GM18867 (cell line): ENCODE data around the gene NOL3.

Source experiments
- ATAC-seq: cut with Tn5 transposase; IDR thresholded peaks from one replicate; pipeline ENCODE4 v1.9.1; 2021; ENCODE audit warnings: mild to moderate bottlenecking, moderate library complexity; ENCODE audit not compliant: unreplicated experiment

Gene NOL3

GRCh38 chr16:67154578-67155294, 15.6 kb upstream of the NOL3 start:
- no peak for ATAC-seq

DNA sequence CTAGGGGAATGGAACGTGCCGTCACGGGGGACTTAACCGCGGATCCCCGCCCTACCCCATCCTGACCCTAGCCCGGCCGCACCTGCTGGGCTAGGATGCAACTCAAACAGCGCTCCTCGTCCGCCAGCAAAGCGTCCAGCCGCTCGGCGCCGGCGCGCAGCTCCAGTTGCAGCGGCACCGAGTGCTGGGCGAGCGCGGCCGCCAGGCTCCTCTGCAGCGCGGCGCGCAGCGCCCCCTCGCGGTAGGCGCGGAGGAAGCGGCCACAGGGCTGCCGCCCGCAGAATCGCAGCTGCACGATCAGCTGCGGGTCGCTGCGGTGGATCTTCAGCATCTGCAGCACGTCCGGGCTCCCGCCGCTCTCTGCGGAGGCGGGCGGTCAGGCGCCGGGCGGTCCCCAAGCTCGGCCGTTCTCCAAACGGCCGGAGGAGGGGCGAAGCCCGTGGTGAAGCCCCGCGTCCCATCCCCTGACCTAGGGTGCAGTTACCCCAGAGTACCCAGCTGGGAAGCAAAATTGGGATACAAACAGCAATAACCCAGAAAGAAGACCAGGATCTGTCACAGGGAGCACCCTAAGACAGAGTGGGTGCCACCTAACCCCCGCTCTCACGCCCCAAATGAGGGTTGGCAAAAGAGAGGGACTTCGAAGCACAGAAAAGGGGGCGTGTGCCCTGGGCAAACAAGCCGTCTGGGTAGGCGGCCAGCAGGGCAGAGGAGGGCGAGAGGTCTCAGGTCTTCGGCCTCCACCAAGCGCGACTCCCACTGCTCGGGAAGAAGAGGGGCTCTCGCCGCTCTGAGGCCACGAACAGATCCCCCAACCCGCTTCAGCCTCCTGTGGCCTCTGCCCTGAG, 14.8 kb upstream of the NOL3 start:
- ATAC-seq: peak; percentile 24

DNA sequence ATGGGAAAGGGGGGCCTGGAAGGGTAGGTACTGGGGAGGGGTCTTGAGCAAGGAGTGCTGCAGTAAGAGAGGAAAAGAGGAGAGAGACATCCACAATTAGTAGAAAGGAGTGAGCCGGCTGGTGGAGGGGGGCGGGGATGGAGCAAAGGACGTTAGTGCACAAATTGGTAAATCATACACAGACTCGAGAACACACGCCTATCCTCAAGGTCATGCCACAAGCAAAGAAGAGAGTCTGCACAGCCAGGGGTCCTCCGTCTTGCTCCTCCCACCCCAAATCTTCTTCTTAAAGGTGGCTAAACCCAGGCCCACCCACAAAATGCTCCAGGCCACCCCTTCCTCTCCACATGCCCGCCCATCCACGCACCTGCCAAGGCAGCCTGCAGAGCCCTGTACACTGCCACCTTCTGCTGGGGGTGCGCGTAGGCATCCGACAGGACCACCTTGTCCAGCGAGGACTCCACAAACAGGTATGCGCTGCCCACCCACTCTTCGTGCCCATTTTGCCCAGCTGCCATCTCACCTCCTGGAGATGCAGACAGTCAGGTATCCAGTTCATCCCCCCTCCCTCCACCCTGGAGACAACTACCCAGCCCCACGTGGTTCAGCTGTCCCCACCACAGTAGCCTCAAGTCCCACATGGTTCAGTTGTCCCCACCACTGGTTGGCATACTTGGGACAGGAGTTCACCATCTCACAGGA, 14.0 kb upstream of the NOL3 start:
- no peak for ATAC-seq

DNA sequence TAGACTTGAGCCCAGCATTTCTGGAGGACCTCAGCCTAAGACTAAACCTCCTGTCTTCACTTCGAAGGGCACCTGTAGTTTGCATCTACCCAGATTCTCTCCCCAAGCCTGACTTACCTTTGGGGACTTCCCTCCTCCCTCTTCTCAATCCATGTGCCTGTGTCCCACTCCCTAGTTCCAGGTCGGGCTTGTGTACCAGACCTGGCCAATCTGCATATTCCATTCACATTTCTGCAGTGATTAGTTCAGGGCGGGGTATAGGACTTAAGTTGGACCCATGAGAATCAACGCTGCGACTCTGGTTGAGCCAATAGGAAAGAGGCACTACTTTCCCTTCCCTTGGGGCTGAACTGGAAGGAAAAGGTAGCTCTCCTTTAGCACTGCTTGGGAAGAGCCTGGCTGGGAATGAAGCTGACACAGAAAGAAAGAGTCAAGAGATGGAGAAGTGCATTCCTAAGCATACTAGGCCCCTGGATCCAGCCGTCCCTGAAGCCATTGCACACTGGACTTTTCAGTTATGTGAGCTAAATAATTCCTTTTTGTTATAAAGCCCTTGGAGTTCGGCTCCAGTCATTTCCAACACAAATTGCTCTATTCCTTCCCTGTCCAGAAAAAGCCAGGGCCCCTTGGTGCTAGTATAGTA, 13.1 kb upstream of the NOL3 start:
- no peak for ATAC-seq

- ATAC-seq: no peak
Measured at GRCh38 chr16:67157892-67158635, 12.3 kb upstream of the NOL3 start.

DNA sequence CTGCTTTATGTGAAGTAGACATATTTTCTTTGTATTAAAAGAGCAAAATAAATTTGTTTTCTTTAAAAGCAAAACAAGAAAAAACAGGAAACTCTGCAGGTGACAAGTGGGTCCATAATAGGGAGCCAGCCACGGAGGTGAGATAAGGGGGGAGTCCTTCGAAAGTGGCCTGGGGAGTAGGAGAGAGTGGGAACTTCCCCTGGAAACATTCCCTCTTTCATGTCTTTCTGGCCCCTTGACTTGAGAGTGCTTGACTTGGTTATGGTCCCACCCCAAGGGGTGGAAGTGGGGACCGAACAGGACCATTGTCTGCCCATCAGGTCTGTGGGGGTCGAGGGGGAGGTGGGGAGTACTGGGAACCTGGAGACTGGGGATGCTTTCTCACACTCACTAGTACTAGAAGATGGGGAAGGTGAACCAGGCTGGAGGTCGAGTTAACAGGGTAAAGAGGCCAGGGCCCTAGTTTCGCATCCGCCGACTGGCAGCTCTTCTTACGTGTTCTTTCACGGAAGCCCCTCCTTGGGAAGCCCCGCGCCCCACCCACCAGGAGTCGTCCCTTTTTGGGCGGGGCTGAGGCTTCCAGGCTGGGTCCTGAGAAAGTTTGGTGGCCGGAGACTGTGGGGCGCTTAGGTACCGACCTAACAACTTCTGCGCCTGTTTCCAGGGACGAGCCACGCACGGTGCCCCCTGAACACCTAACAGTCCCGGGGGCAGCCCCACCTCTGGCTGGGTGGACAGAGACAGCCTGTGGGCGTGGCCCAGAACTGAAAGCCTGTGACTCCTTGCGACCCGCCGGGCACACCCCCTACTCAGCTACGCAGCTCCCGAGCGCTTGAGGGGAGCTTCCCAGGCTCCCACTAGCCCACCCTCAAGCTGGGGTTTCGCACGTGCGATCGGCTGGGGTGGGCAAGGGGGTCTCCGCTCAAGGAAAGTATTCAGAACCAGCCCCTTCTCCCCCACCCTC, 11.4 kb upstream of the NOL3 start:
- ATAC-seq: peak; percentile 39

DNA sequence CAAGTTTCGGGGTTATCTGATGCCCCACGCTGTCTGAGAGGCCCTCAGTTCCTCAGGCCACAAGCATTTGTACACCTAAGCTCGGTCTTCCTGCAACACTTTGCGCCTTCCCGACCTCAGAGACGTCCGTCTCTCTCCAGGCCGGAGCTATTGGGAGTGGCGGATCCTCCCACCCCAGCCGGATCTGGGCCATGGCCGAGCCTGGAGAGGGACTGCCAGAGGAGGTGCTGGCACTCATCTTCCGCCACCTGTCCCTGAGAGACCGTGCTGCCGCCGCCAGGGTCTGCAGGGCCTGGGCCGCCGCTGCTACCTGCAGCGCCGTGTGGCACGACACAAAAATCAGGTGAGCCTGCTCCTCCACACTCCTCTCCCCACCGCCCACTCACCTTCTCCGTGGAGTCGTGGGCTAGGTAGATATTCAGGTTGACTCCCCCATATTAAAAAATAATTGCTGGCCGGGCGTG, 8.7 kb upstream of the NOL3 start:
- ATAC-seq: no peak

DNA sequence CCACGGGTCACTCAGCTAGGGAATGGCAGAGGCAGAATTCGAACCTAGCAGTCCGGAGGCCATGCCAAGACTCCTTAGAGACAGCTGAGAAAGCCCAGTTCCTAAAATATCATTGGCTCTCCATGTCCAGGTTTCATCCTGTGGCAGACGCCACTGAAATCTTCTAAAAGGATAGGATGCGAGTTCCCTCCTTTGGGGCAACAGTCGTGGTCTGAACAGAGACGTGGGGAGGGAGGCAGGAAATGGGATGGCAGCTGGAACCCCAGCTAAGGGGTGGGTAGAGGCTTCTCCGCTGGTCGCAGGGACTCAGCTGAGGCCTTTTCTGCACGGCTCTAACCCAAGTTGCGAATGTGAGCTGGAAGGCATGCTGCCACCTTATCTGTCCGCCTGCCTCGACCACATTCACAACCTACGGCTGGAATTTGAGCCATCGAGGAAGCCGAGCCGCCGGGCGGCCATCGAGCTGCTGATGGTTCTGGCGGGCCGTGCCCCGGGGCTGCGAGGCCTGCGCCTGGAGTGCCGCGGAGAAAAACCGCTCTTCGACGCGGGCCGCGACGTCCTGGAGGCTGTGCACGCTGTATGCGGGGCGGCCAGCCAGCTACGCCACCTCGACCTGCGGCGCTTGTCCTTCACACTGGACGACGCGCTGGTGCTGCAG, 7.7 kb upstream of the NOL3 start:
- no peak for ATAC-seq

- ATAC-seq: no peak
Measured at GRCh38 chr16:67163164-67163998, 7.0 kb upstream of the NOL3 start.

DNA sequence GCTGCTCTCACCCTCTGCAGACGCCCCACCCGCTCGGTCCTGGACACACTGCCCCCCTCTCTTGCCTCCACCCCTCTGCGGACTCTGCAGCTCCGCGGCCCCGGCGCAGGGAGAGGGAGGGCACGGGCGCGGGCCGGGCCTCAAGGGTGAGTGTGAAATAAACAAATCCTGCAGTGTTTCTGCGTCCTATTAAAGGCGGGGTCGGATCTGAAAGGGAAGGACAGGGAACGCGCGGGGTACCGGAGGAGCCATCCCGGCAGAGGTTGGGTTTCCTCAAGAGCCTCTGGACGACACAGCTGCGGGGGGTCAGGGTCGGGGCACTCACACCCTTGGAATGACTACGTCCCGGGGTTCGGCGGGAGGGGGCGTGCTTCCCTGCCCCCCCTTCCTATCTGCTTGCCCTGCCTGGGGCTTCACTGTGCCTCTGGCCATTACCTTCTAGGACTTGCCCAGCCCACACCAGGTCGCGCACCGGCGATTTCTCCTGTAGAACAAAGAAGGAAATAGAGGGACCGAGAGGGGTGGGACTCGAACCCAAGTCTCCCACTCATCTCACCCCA, 6.3 kb upstream of the NOL3 start:
- no peak for ATAC-seq

- ATAC-seq: no peak
Measured at GRCh38 chr16:67164599-67165061, 5.7 kb upstream of the NOL3 start, which contains the start of gene HSF4. HSF4 (plus strand) TSS chr16:67164745; CDS start chr16:67164812, 67 bp downstream.

GRCh38 chr16:67165121-67166078, 4.9 kb upstream of the NOL3 start:
- no peak for ATAC-seq

- no peak for ATAC-seq
Measured at GRCh38 chr16:67166110-67166547, 4.2 kb upstream of the NOL3 start.

GRCh38 chr16:67166598-67167168, 3.7 kb upstream of the NOL3 start:
- no peak for ATAC-seq

DNA sequence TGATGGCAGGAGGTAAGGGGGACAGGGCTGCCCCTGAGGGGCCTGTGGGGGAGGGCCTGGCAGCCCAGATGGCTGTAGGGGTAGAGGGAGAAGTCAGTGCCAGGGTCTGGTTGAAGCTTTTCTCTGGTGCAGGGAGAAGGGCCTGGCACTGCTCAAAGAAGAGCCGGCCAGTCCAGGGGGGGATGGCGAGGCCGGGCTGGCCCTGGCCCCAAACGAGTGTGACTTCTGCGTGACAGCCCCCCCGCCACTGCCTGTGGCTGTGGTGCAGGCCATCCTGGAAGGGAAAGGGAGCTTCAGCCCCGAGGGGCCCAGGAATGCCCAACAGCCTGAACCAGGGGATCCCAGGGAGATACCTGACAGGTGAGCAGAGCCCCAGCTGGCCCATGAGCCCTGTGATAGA, 2.8 kb upstream of the NOL3 start:
- no peak for ATAC-seq

DNA sequence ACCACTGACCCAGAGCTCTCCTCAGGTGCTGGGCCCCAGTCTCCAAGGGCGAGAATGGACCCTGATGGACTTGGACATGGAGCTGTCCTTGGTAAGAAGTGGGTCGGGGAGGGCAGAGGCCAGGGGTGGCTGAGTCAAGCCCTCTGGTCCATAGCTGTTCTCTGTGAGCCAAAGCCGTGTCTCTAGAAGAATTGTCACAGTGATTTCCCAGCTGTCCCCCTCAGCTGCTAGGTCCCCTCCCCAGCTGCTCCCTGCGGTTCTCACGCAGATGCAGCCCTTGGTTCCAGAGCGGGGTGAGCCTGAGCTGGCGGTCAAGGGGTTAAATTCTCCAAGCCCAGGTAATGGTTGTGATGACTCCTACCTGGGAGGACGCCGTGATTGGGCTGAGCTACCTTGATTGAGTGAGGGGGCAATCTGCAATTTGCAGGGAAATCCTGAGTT, 1.3 kb upstream of the NOL3 start:
- no peak for ATAC-seq
